Large intestine (tissue), 3 donors: ENCODE data around the gene CATSPER4. TPM values are rescaled to one million over a fixed set of nuclear protein-coding genes. Genes with fewer than 3 reads are reported as not detected.

Source experiments
- DNase-seq, 2 donors: peaks; one replicate each; pipeline versions ENCODE4 v3.0.0 to v3.0.0-alpha.2; 2013
- H3K27ac ChIP-seq: one replicate; pipeline ENCODE4 v1.5.1; 2013; ENCODE audit warnings: low read length
- H3K27me3 ChIP-seq: 2 replicates; pipeline ENCODE4 v1.6.1; 2013; ENCODE audit warnings: low read length; ENCODE audit not compliant: control insufficient read depth, insufficient read depth
- H3K36me3 ChIP-seq: 2 replicates; pipeline ENCODE4 v1.6.1; 2013; ENCODE audit warnings: low read length; ENCODE audit not compliant: control insufficient read depth, insufficient read depth
- H3K4me1 ChIP-seq: one replicate; pipeline ENCODE4 v1.6.1; 2013; ENCODE audit warnings: low read length; ENCODE audit not compliant: control insufficient read depth, insufficient read depth
- H3K4me3 ChIP-seq: one replicate; pipeline ENCODE4 v1.5.1; 2013; ENCODE audit warnings: low read length
- H3K9me3 ChIP-seq: one replicate; pipeline ENCODE4 v1.6.1; 2013; ENCODE audit warnings: mild to moderate bottlenecking, low read depth, low read length, moderate library complexity; ENCODE audit not compliant: control insufficient read depth
- WGBS: methylation state at CpG from one replicate; pipeline ENCODE4 v1.1.5; 2013; ENCODE audit warnings: low lambda C conversion rate; ENCODE audit not compliant: insufficient coverage; 5-methylcytosine and 5-hydroxymethylcytosine counted together
- polyA plus RNA-seq: library from polyadenylated mRNA; unstranded; fragments of 120-200 nt; gene quantifications from one replicate; pipeline ENCODE4 v1.2.1, GENCODE V29; 2013

The CATSPER4 gene
- polyA plus RNA-seq, 1 donor, result 0.12 TPM

DNA sequence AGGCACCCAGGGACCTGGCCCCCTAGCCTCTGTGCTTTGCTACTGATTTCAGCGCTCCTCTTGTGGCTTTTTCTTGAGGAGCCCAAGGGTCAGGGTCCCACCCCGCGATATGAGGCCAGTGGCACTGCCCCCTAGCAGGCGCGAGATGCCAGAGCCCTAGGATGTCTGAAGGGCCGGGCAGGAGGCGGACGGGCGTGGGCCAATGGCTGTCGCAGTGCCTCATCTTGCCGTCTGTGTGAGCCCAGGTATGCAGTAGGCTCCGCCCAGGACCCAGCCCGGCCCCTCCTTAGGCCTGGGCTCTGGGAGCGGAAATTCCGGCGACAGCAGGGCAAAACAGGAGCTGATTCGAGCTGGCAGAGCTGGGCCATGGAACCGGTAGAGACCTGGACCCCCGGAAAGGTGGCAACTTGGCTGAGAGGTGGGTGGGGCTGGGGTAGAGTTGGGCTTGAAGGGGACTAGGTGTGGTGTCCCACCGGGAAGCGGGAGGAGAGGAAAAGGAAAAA is 13.2 kb upstream of the CATSPER4 start, which contains the start of gene CNKSR1:
TSS of gene CNKSR1 (plus strand) at position 310 of the 503 bp plus-strand sequence. CDS start at position 367, 57 bp downstream.
- H3K27ac ChIP-seq, result peak within 1 kb of the TSS; percentile 96
- DNase-seq, result peak; percentile 94 to 96
- no peaks in the 10 kb centered on the region for H3K9me3 ChIP-seq
- H3K36me3 ChIP-seq, result peaks cover 18% of the 10 kb centered on the region
- peak within 1 kb of the TSS; percentile 63 for H3K4me3 ChIP-seq
- peaks cover 20% of the 10 kb centered on the region for H3K4me1 ChIP-seq
- H3K27me3 ChIP-seq, result no peaks in the 10 kb centered on the region
- no CpG with 5 or more reads among the region's 21 CpGs for WGBS

DNA sequence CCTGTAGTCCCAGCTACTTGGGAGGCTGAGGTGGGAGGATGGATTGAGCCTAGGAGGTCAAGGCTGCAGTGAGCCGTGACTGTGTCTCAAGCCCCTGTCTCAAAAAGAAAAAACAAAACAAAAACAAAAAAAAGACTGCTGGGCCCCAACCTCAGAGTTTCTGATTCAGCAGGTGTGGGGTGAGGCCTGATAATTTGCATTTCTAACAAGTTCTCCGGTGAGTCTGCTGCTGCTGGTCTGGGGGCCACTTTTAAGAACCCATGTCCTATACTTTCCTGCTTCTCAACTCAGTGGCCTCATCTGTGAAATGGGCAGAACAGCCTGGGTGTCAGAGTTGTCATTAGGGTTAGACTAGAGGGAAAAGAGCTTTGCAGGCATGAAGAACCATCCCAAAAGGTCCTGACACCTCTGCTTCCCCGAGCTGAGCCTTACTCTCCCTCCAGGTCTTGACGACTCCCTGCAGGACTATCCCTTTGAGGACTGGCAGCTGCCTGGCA is 10.3 kb upstream of the CATSPER4 start:
- Histone ChIP-seq H3K27me3 (no peaks in the 10 kb centered on the region), H3K27ac (no peak overlapping the region), H3K4me1 (peaks cover 20% of the 10 kb centered on the region), H3K36me3 (peaks cover 39% of the 10 kb centered on the region), H3K9me3 (no peaks in the 10 kb centered on the region), H3K4me3 (no peak overlapping the region)
- no CpG with 5 or more reads among the region's 4 CpGs for WGBS
- DNase-seq, result no peak

DNA sequence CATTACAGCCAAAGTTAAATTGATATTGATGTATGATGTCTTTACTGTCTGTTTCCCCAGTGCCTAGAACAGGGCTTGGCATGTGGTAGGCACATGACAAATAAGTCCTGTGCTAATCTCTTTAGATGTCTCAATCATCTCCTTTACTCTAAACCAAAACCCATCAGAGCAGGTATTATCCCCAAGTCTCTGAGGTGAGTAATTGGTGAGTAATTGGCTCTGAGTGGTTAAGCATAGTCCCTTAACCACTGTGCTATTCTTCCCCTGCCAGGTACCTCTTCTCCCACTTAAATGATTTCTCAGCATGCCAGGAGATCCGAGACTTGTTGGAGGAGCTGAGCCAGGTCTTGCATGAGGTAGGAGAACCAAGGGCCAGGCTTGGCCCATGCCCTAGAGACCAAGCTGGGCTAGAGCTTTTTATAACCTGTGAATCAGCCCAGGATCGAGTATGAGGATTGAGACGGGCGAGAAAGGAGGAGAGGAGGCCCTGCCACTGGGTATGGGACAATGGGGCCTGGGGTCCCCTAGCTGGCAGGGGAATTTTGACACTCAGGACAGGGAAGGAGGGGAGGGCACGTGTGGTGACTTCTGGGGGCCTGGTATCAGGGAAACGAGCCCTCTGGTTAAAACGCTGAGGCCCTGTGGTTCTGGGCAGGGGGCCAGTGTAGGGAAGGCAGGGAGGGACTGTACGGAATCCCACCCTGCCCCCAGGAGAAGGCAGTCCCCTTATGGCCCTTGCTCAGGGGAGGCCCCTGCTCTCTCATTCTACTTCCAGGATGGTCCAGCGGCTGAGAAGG is 8.6 kb upstream of the CATSPER4 start:
- H3K27me3 ChIP-seq, result no peaks in the 10 kb centered on the region
- no peak for DNase-seq
- H3K36me3 ChIP-seq, result peaks cover 42% of the 10 kb centered on the region
- peaks cover 19% of the 10 kb centered on the region for H3K4me1 ChIP-seq
- H3K9me3 ChIP-seq, result no peaks in the 10 kb centered on the region
- no peak overlapping the region for H3K27ac ChIP-seq
- no CpG with 5 or more reads among the region's 9 CpGs for WGBS
- no peak overlapping the region for H3K4me3 ChIP-seq

DNA sequence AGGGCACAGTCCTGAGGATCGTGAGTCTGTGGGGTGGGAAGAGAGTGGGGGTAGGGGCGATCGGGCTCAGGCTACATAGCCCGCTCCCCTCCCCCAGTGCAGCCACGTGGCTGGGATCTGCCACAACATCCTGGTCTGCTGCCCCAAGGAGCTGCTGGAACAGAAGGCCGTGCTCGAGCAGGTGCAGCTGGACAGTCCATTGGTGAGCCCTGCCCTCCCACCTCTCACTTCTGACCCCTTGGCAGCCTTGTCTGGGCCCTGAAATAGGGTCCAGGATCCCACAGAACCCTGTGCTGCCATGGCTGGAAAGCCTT is 8.1 kb upstream of the CATSPER4 start:
- no peak overlapping the region for H3K4me3 ChIP-seq
- H3K9me3 ChIP-seq, result no peaks in the 10 kb centered on the region
- H3K27ac ChIP-seq, result no peak overlapping the region
- WGBS, result no CpG with 5 or more reads among the region's 7 CpGs
- H3K36me3 ChIP-seq, result peaks cover 47% of the 10 kb centered on the region
- no peak for DNase-seq
- peaks cover 15% of the 10 kb centered on the region for H3K4me1 ChIP-seq
- no peaks in the 10 kb centered on the region for H3K27me3 ChIP-seq

- DNase-seq, result no peak
- H3K27ac ChIP-seq, result no peak overlapping the region
- no peak overlapping the region for H3K4me3 ChIP-seq
- peaks cover 3% of the 10 kb centered on the region for H3K4me1 ChIP-seq
- no CpG with 5 or more reads among the region's 7 CpGs for WGBS
- H3K27me3 ChIP-seq, result no peaks in the 10 kb centered on the region
- peaks cover 59% of the 10 kb centered on the region for H3K36me3 ChIP-seq
- H3K9me3 ChIP-seq, result no peaks in the 10 kb centered on the region
These were observed 6.3 kb upstream of the CATSPER4 start for GRCh38 chr1:26184086-26184485.

- H3K36me3 ChIP-seq, result peaks cover 66% of the 10 kb centered on the region
- H3K4me3 ChIP-seq, result no peak overlapping the region
- no peak for DNase-seq
- H3K27ac ChIP-seq, result no peak overlapping the region
- WGBS, result no CpG with 5 or more reads among the region's 21 CpGs
- H3K9me3 ChIP-seq, result no peaks in the 10 kb centered on the region
- H3K27me3 ChIP-seq, result no peaks in the 10 kb centered on the region
- no peaks in the 10 kb centered on the region for H3K4me1 ChIP-seq
These were observed 5.5 kb upstream of the CATSPER4 start for GRCh38 chr1:26184883-26185282.

DNA sequence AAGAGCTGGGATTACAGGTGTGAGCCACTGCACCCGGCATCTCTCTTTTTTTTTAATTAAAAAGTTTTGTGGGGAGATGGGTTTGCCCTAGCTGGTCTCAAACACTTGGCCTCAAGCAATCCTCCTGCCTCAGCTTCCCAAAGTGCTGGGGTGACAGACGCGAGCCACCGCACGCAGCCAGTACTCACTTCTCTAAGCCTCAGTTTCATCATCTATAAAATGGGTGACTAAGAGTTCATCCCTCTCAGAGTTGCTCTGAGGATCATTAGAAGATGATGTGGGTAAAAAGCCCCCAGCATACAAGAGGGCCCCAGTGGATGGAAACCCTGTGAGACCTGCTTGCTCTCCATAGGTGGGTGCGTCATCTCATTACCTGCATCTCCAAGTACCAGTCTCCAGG is 2.5 kb upstream of the CATSPER4 start:
- H3K36me3 ChIP-seq, result peaks cover 43% of the 10 kb centered on the region
- no CpG with 5 or more reads among the region's 6 CpGs for WGBS
- no peaks in the 10 kb centered on the region for H3K27me3 ChIP-seq

DNA sequence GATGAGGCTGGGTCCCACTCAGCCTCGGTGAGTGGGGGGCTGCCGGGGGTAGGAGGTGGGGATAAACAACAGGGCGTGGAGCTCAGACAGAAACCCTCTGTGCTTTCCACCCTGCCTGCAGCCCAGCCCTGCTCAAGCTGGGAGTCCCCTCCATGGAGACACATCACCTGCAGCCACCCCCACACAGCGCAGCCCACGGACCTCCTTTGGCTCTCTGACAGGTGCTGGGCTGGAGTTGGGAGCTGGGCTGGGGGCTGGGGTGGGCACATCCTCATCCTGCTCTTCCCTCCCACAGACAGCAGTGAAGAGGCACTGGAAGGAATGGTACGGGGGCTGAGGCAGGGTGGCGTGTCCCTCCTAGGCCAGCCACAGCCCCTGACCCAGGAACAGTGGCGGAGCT is 1.9 kb upstream of the CATSPER4 start:
- Histone ChIP-seq H3K9me3 (no peaks in the 10 kb centered on the region), H3K27ac (no peak overlapping the region), H3K4me3 (no peak overlapping the region), H3K36me3 (peaks cover 37% of the 10 kb centered on the region), H3K4me1 (no peaks in the 10 kb centered on the region), H3K27me3 (no peaks in the 10 kb centered on the region)
- no peak for DNase-seq
- WGBS, result no CpG with 5 or more reads among the region's 8 CpGs

More for the DNA sequence above, 2.5 kb upstream of the CATSPER4 start:
- Histone ChIP-seq H3K4me1 (no peaks in the 10 kb centered on the region), H3K9me3 (no peaks in the 10 kb centered on the region), H3K4me3 (no peak overlapping the region), H3K27ac (no peak overlapping the region)
- no peak for DNase-seq

- Histone ChIP-seq H3K4me1 (no peaks in the 10 kb centered on the region), H3K27me3 (no peaks in the 10 kb centered on the region), H3K4me3 (no peak overlapping the region), H3K9me3 (no peaks in the 10 kb centered on the region), H3K27ac (no peak overlapping the region), H3K36me3 (peaks cover 30% of the 10 kb centered on the region)
- no peak for DNase-seq
- no CpG with 5 or more reads among the region's 6 CpGs for WGBS
These were observed 1.1 kb upstream of the CATSPER4 start for GRCh38 chr1:26189331-26189730.

GRCh38 chr1:26189751-26190275 is 589 bp upstream of the CATSPER4 start:
- Histone ChIP-seq H3K27me3 (no peaks in the 10 kb centered on the region), H3K4me1 (no peaks in the 10 kb centered on the region), H3K9me3 (no peaks in the 10 kb centered on the region), H3K27ac (no peak overlapping the region), H3K36me3 (peaks cover 29% of the 10 kb centered on the region), H3K4me3 (no peak overlapping the region)
- DNase-seq, result no peak
- WGBS, result no CpG with 5 or more reads among the region's 7 CpGs
